A673 (cell line): Measurements from ENCODE around the gene C17orf67. TPM values are rescaled to one million over a fixed set of nuclear protein-coding genes. Genes with fewer than 3 reads are reported as not detected.

Source experiments
- BruUV-seq: library from RNA; stranded (reverse); fragments of 400-500 nt; replicated peaks from 2 replicates; lab custom pipeline; 2021; lab: Mats Ljungman, UMichigan
- CTCF ChIA-PET: fragments of 300-600 bp; sonication (Branson Sonifier 250); formaldehyde crosslinking; loops from one replicate; lab custom pipeline; 2022; ENCODE audit warnings: antibody characterized with exemption; lab: Charles Lee
- POLR2A ChIA-PET: fragments of 300-600 bp; sonication (Branson Sonifier 250); formaldehyde crosslinking; loops from one replicate; lab custom pipeline; 2022; ENCODE audit warnings: antibody characterized with exemption; ENCODE audit not compliant: low non-redundant PET; lab: Charles Lee
- DNase-seq: peaks from one replicate; pipeline ENCODE4 v3.0.0-alpha.2; 2015; ENCODE audit warnings: low spot score
- H3K27ac ChIP-seq: fragments of 200-600 bp; sonication (generic); 2 replicates; pipeline ENCODE4 v1.5.1; 2016; ENCODE audit warnings: mixed run types, low read depth, mild to moderate bottlenecking, mixed read lengths, antibody characterized with exemption, low read length; ENCODE audit not compliant: poor library complexity, severe bottlenecking
- H3K27me3 ChIP-seq: fragments of 200-600 bp; sonication (generic); replicated peaks from 2 replicates; pipeline ENCODE4 v1.6.1; 2017; ENCODE audit warnings: mixed run types, low read depth, mild to moderate bottlenecking, mixed read lengths, antibody characterized with exemption, low read length; ENCODE audit not compliant: insufficient read depth, poor library complexity
- H3K36me3 ChIP-seq: fragments of 200-600 bp; sonication (generic); 2 replicates; pipeline ENCODE4 v1.6.1; 2016; ENCODE audit warnings: mixed run types, mild to moderate bottlenecking, mixed read lengths, antibody characterized with exemption, low read length; ENCODE audit not compliant: insufficient read depth, poor library complexity, severe bottlenecking
- H3K4me1 ChIP-seq: fragments of 200-600 bp; sonication (generic); 2 replicates; pipeline ENCODE4 v1.6.1; 2017; ENCODE audit warnings: mixed run types, mild to moderate bottlenecking, mixed read lengths, antibody characterized with exemption, low read length; ENCODE audit not compliant: insufficient read depth, poor library complexity, severe bottlenecking
- H3K4me3 ChIP-seq: fragments of 200-600 bp; sonication (generic); 2 replicates; pipeline ENCODE4 v1.5.1; 2016; ENCODE audit warnings: low read depth, mixed run types, mild to moderate bottlenecking, mixed read lengths, low read length; ENCODE audit not compliant: poor library complexity, severe bottlenecking
- H3K9me3 ChIP-seq: fragments of 200-600 bp; sonication (generic); 2 replicates; pipeline ENCODE4 v1.6.1; 2016; ENCODE audit warnings: mixed run types, low read depth, mild to moderate bottlenecking, mixed read lengths, antibody characterized with exemption, low read length; ENCODE audit not compliant: poor library complexity, severe bottlenecking
- EZH2 ChIP-seq: fragments of 200-600 bp; sonication (generic); IDR thresholded peaks from 2 replicates; pipeline ENCODE4 v1.6.1; 2017; ENCODE audit warnings: borderline replicate concordance, low read depth, mild to moderate bottlenecking, mixed read lengths, antibody characterized with exemption, low read length; ENCODE audit not compliant: poor library complexity, severe bottlenecking
- intact Hi-C: fragments of 100-400 bp; cut with micrococcal nuclease; formaldehyde crosslinking; loops from one replicate; pipeline ENCODE4 v1.10.0; 2022; ENCODE audit not compliant: unreplicated experiment
- total RNA-seq: library from RNA; stranded (reverse); gene quantifications from 2 replicates; pipeline ENCODE4 v1.2.3, GENCODE V29; 2021
- TF ChIP-seq, protein P1 (sequence below): fragments of 300-800, 200-600 bp; sonication (generic); conservative IDR thresholded peaks from 2 replicates; pipeline ENCODE4 v1.5.1; 2017; ENCODE audit warnings: low read depth, mild to moderate bottlenecking, antibody characterized with exemption, low read length, moderate library complexity, mixed read lengths

Gene C17orf67
- total RNA-seq, 1 experiment from 2014 or later, result 2.7 TPM

DNA sequence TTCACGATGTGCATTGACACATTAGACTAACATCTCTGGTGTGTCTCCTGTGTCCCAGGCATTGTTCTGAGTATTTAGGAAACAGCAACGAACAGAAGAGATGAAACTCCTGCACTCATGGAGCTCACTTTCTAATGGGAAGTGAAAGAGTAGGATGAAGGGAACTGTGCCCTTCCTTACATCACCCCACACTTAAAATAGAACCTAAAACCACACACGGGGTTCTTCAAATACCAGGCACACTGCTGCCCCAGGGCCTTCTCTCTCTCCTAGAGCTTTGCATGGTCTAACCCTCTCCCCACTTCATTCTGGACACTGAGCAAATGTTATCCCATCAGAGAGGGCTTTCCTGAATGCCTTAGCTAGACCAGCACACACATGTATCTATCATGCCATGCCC, 46.4 kb upstream of the C17orf67 start:
- no peaks in the 10 kb centered on the region for H3K4me1 ChIP-seq
- H3K27ac ChIP-seq, result no peak overlapping the region
- H3K9me3 ChIP-seq, result no peaks in the 10 kb centered on the region
- no TSS peak for BruUV-seq
- POLR2A ChIA-PET, result no interaction called here
- DNase-seq, result no peak
- TF ChIP-seq, protein P1, sequence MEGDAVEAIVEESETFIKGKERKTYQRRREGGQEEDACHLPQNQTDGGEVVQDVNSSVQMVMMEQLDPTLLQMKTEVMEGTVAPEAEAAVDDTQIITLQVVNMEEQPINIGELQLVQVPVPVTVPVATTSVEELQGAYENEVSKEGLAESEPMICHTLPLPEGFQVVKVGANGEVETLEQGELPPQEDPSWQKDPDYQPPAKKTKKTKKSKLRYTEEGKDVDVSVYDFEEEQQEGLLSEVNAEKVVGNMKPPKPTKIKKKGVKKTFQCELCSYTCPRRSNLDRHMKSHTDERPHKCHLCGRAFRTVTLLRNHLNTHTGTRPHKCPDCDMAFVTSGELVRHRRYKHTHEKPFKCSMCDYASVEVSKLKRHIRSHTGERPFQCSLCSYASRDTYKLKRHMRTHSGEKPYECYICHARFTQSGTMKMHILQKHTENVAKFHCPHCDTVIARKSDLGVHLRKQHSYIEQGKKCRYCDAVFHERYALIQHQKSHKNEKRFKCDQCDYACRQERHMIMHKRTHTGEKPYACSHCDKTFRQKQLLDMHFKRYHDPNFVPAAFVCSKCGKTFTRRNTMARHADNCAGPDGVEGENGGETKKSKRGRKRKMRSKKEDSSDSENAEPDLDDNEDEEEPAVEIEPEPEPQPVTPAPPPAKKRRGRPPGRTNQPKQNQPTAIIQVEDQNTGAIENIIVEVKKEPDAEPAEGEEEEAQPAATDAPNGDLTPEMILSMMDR, result no peak
- TF ChIP-seq EZH2, result no peak
- H3K27me3 ChIP-seq, result no peaks in the 10 kb centered on the region
- H3K4me3 ChIP-seq, result no peak overlapping the region
- CTCF ChIA-PET, result no interaction called here
- intact Hi-C loops, result no loop called here
- H3K36me3 ChIP-seq, result no peaks in the 10 kb centered on the region

DNA sequence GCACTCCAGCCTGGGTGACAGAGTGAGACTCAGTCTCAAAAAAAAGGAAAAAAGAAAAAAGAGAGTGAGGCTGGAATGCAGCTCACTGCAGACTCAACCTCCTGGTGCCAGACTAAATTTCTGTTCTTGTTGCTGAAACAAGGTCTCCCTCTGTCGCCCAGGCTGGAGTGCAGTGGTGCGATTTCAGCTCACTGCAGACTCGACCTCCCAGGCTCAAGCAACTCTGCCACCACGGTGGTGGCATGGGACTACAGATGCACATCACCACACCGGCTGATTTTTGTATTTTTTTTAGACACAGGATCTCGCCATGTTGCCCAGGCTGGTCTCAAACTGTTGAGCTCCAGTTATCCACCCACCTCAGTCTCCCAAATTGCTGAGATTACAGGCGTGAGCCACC, 45.6 kb upstream of the C17orf67 start:
- H3K27me3 ChIP-seq, result no peaks in the 10 kb centered on the region
- no peaks in the 10 kb centered on the region for H3K9me3 ChIP-seq
- no peaks in the 10 kb centered on the region for H3K36me3 ChIP-seq
- DNase-seq, result no peak
- no peaks in the 10 kb centered on the region for H3K4me1 ChIP-seq
- BruUV-seq, result no TSS peak
- TF ChIP-seq, protein P1, result no peak
- no peak for TF ChIP-seq EZH2
- H3K27ac ChIP-seq, result no peak overlapping the region
- ChIA-PET POLR2A (no interaction called here), CTCF (interaction anchor here (0.6 kb wide), 1 partner anchor 27 kb away, joined by 3 read pairs; no protein-coding TSS in a partner anchor)
- no peak overlapping the region for H3K4me3 ChIP-seq
- intact Hi-C loops, result no loop called here

DNA sequence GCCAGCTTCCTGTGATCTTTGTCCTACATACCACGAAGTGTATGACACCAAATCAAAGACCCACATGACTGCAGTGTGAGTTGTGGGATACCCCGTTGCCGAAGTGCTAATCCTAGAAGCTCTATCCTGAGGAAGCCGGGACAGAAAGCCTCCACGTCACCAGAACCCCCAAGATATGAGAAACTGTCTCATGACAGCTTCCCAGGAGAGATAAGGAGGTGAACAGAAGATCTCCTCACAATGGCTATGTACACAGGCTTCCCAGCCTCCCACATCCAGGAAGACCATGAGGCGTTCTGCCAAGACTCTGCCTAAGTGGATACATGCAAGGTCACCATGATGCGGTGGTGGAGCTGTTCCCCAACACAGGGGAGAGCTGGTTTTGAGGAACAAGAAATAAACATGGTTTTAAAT, 43.1 kb upstream of the C17orf67 start:
- H3K27me3 ChIP-seq, result no peaks in the 10 kb centered on the region
- H3K4me3 ChIP-seq, result no peak overlapping the region
- no peaks in the 10 kb centered on the region for H3K36me3 ChIP-seq
- intact Hi-C loops, result no loop called here
- no peak overlapping the region for H3K27ac ChIP-seq
- no peaks in the 10 kb centered on the region for H3K4me1 ChIP-seq
- no peaks in the 10 kb centered on the region for H3K9me3 ChIP-seq
- ChIA-PET POLR2A (interaction anchor here (1.1 kb wide), 1 partner anchor 37 kb away, joined by 4 read pairs; the partner anchor contains the start of gene TRIM25), CTCF (no interaction called here)
- TF ChIP-seq, protein P1, result no peak
- no peak for TF ChIP-seq EZH2
- no peak for DNase-seq
- BruUV-seq, result no TSS peak
